Measurements from ENCODE around the gene IYD.

Gene IYD

DNA sequence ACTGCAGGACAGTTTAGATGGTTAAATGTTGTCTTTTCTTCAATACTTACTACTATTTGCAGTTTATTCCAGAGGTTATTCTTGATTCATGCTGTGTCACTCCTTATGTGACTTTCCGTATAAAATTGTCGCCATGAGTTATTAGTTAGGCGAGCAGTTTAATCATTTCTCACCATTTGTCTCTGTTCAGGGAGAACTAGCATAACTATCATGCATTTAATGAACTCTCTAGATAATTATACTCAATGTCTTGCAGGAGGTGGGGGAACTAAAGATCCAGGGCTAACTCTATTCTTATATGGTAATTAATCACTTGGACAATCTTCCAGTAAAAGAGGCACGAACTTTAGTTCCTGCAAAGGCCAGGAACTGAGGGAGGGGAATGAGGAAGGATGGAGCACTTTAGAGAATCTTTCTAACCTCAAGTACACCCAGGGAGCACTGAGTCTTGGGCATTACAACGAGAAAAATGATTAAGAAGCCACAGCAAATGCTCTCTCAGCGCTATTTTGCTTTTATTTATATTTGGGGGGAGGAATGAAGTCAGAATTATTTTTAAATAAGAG, 58.3 kb downstream of the IYD start:
- TF ChIP-seq YY1 (IDR thresholded peaks at IDR 0.05; ENCODE audit: low read depth) (no peak), FOXM1 (IDR thresholded peaks at IDR 0.05; ENCODE audit: borderline replicate concordance, low read depth) (no peak), CREB1 (IDR thresholded peaks at IDR 0.05; ENCODE audit: low read depth) (no peak), TCF12 (IDR thresholded peaks at IDR 0.05; ENCODE audit: low read depth) (no peak), EP300 (IDR thresholded peaks at IDR 0.05; ENCODE audit: borderline replicate concordance) (no peak), TEAD4 (IDR thresholded peaks at IDR 0.05) (no peak), NFIC (IDR thresholded peaks at IDR 0.05) (no peak), ZBTB7A (IDR thresholded peaks at IDR 0.05; ENCODE audit: low read depth) (no peak), CEBPB (IDR thresholded peaks at IDR 0.05) (no peak), TAF1 (IDR thresholded peaks at IDR 0.05; ENCODE audit: low read depth) (no peak)
- TF ChIP-seq, protein P1, sequence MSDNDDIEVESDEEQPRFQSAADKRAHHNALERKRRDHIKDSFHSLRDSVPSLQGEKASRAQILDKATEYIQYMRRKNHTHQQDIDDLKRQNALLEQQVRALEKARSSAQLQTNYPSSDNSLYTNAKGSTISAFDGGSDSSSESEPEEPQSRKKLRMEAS (IDR thresholded peaks at IDR 0.05): no peak
- TF ChIP-seq, protein P2, sequence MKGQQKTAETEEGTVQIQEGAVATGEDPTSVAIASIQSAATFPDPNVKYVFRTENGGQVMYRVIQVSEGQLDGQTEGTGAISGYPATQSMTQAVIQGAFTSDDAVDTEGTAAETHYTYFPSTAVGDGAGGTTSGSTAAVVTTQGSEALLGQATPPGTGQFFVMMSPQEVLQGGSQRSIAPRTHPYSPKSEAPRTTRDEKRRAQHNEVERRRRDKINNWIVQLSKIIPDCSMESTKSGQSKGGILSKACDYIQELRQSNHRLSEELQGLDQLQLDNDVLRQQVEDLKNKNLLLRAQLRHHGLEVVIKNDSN (IDR thresholded peaks at IDR 0.05): no peak
- TF ChIP-seq, protein P3, sequence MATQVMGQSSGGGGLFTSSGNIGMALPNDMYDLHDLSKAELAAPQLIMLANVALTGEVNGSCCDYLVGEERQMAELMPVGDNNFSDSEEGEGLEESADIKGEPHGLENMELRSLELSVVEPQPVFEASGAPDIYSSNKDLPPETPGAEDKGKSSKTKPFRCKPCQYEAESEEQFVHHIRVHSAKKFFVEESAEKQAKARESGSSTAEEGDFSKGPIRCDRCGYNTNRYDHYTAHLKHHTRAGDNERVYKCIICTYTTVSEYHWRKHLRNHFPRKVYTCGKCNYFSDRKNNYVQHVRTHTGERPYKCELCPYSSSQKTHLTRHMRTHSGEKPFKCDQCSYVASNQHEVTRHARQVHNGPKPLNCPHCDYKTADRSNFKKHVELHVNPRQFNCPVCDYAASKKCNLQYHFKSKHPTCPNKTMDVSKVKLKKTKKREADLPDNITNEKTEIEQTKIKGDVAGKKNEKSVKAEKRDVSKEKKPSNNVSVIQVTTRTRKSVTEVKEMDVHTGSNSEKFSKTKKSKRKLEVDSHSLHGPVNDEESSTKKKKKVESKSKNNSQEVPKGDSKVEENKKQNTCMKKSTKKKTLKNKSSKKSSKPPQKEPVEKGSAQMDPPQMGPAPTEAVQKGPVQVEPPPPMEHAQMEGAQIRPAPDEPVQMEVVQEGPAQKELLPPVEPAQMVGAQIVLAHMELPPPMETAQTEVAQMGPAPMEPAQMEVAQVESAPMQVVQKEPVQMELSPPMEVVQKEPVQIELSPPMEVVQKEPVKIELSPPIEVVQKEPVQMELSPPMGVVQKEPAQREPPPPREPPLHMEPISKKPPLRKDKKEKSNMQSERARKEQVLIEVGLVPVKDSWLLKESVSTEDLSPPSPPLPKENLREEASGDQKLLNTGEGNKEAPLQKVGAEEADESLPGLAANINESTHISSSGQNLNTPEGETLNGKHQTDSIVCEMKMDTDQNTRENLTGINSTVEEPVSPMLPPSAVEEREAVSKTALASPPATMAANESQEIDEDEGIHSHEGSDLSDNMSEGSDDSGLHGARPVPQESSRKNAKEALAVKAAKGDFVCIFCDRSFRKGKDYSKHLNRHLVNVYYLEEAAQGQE (IDR thresholded peaks at IDR 0.05; ENCODE audit: low read depth): no peak

DNA sequence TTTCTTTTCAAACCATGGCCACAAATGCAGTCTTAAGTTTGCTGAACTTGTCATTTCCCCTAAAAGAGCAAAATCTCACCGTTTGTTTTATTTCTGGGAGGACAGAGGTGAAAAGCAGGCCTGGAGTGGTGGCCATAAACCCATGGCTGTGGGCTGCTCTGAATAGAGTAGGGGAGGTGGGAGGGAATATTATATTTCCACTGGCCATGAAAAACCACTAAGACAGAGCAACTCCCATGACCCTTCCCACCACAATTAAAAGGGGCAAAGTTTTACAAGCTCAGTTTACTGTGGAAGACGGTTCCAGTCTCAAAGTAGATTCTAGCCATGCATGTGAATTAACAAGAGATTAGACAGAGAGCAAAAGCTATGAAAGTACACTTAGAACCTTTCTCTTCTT, 59.0 kb downstream of the IYD start:
- TF ChIP-seq TEAD4 (IDR thresholded peaks at IDR 0.05) (no peak), NFIC (IDR thresholded peaks at IDR 0.05) (no peak), RAD21 (IDR thresholded peaks at IDR 0.05; ENCODE audit: low read depth) (no peak), EGR1 (IDR thresholded peaks at IDR 0.05) (no peak), YY1 (IDR thresholded peaks at IDR 0.05; ENCODE audit: low read depth) (no peak), EP300 (IDR thresholded peaks at IDR 0.05; ENCODE audit: borderline replicate concordance) (no peak), CREB1 (IDR thresholded peaks at IDR 0.05; ENCODE audit: low read depth) (no peak), TCF12 (IDR thresholded peaks at IDR 0.05; ENCODE audit: low read depth) (no peak), FOXM1 (IDR thresholded peaks at IDR 0.05; ENCODE audit: borderline replicate concordance, low read depth) (no peak), ZBTB7A (IDR thresholded peaks at IDR 0.05; ENCODE audit: low read depth) (no peak), CEBPB (IDR thresholded peaks at IDR 0.05) (no peak), TAF1 (IDR thresholded peaks at IDR 0.05; ENCODE audit: low read depth) (no peak)
- TF ChIP-seq, protein P2 (IDR thresholded peaks at IDR 0.05): no peak
- TF ChIP-seq, protein P1 (IDR thresholded peaks at IDR 0.05): no peak
- TF ChIP-seq, protein P3 (IDR thresholded peaks at IDR 0.05; ENCODE audit: low read depth): no peak

DNA sequence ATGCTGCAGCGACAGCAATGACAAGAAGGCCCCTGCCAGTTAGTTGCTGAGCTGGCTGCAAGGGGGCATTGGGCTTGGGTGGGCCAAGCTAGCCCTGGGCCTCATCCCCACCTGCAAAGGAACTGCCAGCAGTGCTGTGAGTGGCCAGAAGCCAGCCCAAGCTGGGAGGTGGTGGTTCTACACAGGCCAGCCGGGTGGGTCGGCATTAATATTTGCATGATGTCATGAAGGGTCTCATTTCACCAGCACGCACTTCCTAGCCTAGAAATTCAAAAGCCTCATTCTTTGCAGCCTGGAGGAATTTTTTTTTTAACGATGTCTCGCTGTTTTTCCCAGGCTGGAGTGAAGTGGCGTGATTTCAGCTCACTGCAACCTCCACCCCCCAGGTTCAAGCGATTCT, 62.0 kb downstream of the IYD start:
- TF ChIP-seq TEAD4 (IDR thresholded peaks at IDR 0.05) (no peak), CEBPB (IDR thresholded peaks at IDR 0.05) (no peak), ZBTB7A (IDR thresholded peaks at IDR 0.05; ENCODE audit: low read depth) (no peak), CREB1 (IDR thresholded peaks at IDR 0.05; ENCODE audit: low read depth) (no peak)
- TF ChIP-seq, protein P3 (IDR thresholded peaks at IDR 0.05; ENCODE audit: low read depth): no peak
- TF ChIP-seq, protein P1 (IDR thresholded peaks at IDR 0.05): no peak

DNA sequence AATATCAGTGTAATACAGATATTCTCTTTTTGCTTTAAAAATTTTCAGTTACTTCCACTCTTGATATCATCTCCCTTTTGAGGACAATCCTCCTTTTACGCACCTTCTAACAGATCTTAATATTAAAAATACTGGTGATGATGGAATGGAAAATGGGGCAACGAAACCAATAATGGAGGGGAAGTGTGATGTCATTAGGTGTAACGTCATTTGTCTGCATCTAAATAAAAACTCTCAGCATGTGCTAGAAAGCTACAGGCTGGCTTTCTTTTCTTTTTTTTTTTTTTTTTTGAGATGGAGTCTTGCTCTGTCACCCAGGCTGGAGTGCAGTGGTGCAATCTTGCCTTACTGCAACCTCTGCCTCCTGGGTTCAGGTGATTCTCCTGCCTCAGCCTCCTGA, 66.5 kb downstream of the IYD start:
- TF ChIP-seq EP300 (IDR thresholded peaks at IDR 0.05; ENCODE audit: borderline replicate concordance) (no peak), FOXM1 (IDR thresholded peaks at IDR 0.05; ENCODE audit: borderline replicate concordance, low read depth) (no peak), TEAD4 (IDR thresholded peaks at IDR 0.05) (no peak), YY1 (IDR thresholded peaks at IDR 0.05; ENCODE audit: low read depth) (no peak), RAD21 (IDR thresholded peaks at IDR 0.05; ENCODE audit: low read depth) (no peak)
- TF ChIP-seq, protein P1 (IDR thresholded peaks at IDR 0.05): no peak

Data from Ishikawa (cell line).